Lower lobe of right lung (tissue), 2 donors: Measurements from ENCODE around the gene DGKI. TPM values are rescaled to one million over a fixed set of nuclear protein-coding genes. Genes with fewer than 3 reads are reported as not detected.

Experiments
- ATAC-seq, 2 donors: fragments of 200-7000 bp; cut with Tn5 transposase; one replicate each; pipeline ENCODE4 v1.9.1; 2020 to 2022; ENCODE audit warnings: mild to moderate bottlenecking in 2 of 2, moderate library complexity in 2 of 2
- DNase-seq: peaks from one replicate; pipeline ENCODE4 v3.0.0-alpha.2; 2020
- H3K27ac ChIP-seq: fragments of 200-600 bp; one replicate; pipeline ENCODE4 v1.8.0; 2022
- H3K27me3 ChIP-seq: fragments of 200-600 bp; one replicate; pipeline ENCODE4 v1.8.0; 2022; ENCODE audit warnings: low read depth
- H3K36me3 ChIP-seq: fragments of 200-600 bp; one replicate; pipeline ENCODE4 v1.8.0; 2022; ENCODE audit warnings: mild to moderate bottlenecking
- H3K4me1 ChIP-seq: fragments of 200-600 bp; one replicate; pipeline ENCODE4 v1.8.0; 2022
- H3K4me3 ChIP-seq: fragments of 200-600 bp; one replicate; pipeline ENCODE4 v1.8.0; 2022; ENCODE audit warnings: mild to moderate bottlenecking
- H3K9me3 ChIP-seq: fragments of 200-600 bp; one replicate; pipeline ENCODE4 v1.8.0; 2022
- intact Hi-C: fragments of 100-400 bp; cut with DNase I; formaldehyde crosslinking; loops from one replicate; pipeline ENCODE4 v1.11.0; 2022
- total RNA-seq: library from RNA; stranded (reverse); fragmentation: NEBNext Ultra II Directional; extraction: Animal tissue kit (Norgen Biotek cat#: 25700); gene quantifications from one replicate; pipeline ENCODE4 v1.2.1, GENCODE V29; 2021
- TF ChIP-seq, protein P1 (sequence below): fragments of 200-600 bp; IDR thresholded peaks from one replicate; pipeline ENCODE4 v1.8.0; 2022; ENCODE audit warnings: antibody characterized with exemption, mild to moderate bottlenecking
- donor health status: DM: no; HTN: yes; CAD: no; lungs with severe emphysema.

Gene DGKI
- total RNA-seq, 1 donor from 2014 or later: 0.09 TPM

DNA sequence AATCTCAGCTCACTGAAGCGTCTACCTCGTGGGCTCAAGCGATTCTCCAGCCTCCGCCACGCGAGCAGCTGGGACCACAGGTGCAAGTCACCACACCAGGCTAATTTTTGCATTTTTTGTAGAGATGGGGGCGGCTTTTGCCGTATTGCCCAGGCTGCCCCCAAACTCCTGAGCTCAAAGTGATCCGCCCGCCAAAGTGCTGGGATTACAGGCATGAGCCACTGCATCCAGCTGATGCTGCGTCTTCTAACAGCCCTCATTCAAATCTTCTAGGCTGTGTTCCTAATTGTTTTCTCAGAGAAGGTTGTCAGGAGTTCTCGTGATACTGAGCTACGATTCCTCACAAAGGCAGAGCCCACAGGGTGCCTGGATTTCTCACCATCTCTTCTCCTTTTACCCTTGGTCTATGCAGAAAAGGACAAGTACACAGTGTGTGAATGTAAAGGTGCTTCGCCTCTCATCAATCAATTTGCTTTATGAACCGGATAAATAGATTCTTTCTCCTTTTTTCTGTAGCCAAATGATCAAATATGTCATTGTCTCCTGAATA, 255.9 kb downstream of the DGKI start:
- no peak overlapping the region for H3K4me3 ChIP-seq
- no peaks in the 10 kb centered on the region for H3K9me3 ChIP-seq
- ATAC-seq (no peak), DNase-seq (no peak)
- H3K27ac ChIP-seq: no peak overlapping the region
- H3K4me1 ChIP-seq: peaks cover 6% of the 10 kb centered on the region
- H3K27me3 ChIP-seq: no peaks in the 10 kb centered on the region
- intact Hi-C loops: no loop called here
- H3K36me3 ChIP-seq: no peaks in the 10 kb centered on the region
- TF ChIP-seq, protein P1, sequence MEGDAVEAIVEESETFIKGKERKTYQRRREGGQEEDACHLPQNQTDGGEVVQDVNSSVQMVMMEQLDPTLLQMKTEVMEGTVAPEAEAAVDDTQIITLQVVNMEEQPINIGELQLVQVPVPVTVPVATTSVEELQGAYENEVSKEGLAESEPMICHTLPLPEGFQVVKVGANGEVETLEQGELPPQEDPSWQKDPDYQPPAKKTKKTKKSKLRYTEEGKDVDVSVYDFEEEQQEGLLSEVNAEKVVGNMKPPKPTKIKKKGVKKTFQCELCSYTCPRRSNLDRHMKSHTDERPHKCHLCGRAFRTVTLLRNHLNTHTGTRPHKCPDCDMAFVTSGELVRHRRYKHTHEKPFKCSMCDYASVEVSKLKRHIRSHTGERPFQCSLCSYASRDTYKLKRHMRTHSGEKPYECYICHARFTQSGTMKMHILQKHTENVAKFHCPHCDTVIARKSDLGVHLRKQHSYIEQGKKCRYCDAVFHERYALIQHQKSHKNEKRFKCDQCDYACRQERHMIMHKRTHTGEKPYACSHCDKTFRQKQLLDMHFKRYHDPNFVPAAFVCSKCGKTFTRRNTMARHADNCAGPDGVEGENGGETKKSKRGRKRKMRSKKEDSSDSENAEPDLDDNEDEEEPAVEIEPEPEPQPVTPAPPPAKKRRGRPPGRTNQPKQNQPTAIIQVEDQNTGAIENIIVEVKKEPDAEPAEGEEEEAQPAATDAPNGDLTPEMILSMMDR: no peak

DNA sequence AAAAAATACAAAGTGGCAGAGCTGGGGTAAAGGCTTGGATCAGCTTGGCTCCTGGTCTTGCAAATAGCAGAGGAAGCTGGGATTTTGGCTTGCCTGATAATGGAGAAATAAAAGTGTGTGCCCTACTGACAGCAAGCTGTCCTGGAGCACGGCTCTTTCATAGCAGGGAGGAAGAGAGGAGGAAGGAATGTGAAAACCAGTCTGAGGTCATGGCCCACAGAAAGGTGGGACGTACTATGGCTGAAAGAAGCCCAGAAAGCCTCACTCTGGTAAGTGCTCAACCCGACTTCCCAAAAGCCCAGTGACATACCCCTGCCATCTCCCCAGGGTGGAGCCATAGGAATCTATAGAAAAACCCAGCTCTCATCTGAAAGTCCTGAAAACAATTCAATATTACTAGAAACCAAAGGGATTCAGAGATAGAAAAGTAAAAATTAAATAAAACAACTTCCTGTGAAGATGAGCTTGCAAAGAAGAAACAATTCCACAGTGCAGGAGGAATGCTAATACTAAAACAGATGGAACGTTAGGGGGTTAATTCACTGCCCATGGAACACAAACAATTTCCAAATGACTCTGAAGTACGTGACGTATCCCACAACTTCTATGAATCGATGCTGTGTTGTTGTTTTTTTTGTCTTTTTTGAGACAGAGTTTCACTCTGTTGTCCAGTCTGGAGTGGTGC, 256.6 kb downstream of the DGKI start:
- TF ChIP-seq, protein P1: no peak
- DNase-seq: no peak
- Histone ChIP-seq H3K4me1 (peaks cover 6% of the 10 kb centered on the region), H3K27me3 (no peaks in the 10 kb centered on the region), H3K9me3 (no peaks in the 10 kb centered on the region), H3K36me3 (no peaks in the 10 kb centered on the region), H3K4me3 (no peak overlapping the region), H3K27ac (no peak overlapping the region)
- ATAC-seq: no peak
- intact Hi-C loops: no loop called here

DNA sequence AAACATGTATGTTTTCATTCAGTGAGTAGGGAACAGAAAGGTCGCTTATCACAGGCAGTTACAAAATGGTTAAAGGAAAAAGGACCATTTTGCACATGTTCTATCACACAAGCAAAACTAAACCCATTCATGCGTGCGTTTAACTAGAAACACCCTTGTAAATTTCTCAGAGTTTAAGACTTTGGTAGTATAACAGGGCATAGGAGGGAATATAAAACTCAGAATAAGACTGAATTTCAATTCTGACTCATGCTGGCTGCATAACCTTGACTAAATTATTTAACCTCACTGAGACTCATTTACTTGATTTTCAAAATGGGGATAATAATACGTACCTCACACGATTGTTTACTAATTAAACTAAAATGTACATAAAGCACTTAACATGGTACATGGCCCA, 259.4 kb downstream of the DGKI start:
- Histone ChIP-seq H3K27ac (no peak overlapping the region), H3K4me3 (no peak overlapping the region), H3K9me3 (no peaks in the 10 kb centered on the region), H3K36me3 (no peaks in the 10 kb centered on the region), H3K27me3 (no peaks in the 10 kb centered on the region), H3K4me1 (peaks cover 6% of the 10 kb centered on the region)
- intact Hi-C loops: no loop called here
- TF ChIP-seq, protein P1: no peak
- ATAC-seq (no peak), DNase-seq (no peak)

DNA sequence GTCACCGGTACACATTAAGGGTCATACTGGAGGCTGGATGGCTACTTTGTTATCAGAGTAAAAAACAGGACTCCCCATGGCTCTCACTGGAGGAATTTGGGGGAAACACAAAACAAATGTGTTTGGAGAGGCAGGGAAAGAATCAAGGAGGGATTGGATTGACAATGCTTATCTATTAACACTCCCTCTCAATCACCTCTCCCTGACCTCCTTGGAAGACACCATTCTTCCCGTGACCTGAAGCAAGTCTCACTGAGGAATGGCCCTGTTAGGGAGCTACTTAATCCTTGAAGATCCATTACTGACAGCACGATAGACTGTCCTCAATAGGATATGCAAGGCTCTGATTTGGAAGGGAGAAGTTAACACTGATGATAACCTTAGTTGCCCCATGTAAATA, 261.2 kb downstream of the DGKI start:
- ATAC-seq: no peak
- TF ChIP-seq, protein P1: no peak
- H3K9me3 ChIP-seq: no peaks in the 10 kb centered on the region
- no peaks in the 10 kb centered on the region for H3K4me1 ChIP-seq
- H3K27me3 ChIP-seq: no peaks in the 10 kb centered on the region
- H3K4me3 ChIP-seq: no peak overlapping the region
- intact Hi-C loops: no loop called here
- H3K36me3 ChIP-seq: no peaks in the 10 kb centered on the region
- H3K27ac ChIP-seq: no peak overlapping the region
- DNase-seq: no peak

DNA sequence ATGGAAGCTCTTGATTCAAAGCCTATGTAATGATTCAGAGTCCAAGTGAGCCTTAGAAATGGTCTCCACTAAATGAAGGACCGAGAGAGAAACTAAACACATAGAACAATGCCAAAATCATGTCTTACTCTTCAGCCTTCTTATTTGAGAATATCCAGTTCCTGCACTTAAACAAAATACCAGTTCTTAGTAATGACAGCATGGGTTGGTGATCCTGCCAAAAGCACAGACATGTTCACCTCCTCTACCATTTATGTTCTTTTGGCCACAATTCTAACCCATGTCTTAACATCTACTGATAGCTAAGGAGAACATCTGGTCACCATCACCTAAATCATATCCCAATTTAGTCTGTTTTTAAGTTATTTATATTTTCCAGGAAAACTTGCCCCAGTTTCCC, 263.6 kb downstream of the DGKI start:
- H3K4me1 ChIP-seq: no peaks in the 10 kb centered on the region
- no peak overlapping the region for H3K27ac ChIP-seq
- H3K9me3 ChIP-seq: no peaks in the 10 kb centered on the region
- H3K36me3 ChIP-seq: no peaks in the 10 kb centered on the region
- intact Hi-C loops: no loop called here
- no peaks in the 10 kb centered on the region for H3K27me3 ChIP-seq
- DNase-seq (no peak), ATAC-seq (no peak)
- TF ChIP-seq, protein P1: no peak
- no peak overlapping the region for H3K4me3 ChIP-seq
